ENCODE data around the gene LOXL1.

Gene LOXL1

DNA sequence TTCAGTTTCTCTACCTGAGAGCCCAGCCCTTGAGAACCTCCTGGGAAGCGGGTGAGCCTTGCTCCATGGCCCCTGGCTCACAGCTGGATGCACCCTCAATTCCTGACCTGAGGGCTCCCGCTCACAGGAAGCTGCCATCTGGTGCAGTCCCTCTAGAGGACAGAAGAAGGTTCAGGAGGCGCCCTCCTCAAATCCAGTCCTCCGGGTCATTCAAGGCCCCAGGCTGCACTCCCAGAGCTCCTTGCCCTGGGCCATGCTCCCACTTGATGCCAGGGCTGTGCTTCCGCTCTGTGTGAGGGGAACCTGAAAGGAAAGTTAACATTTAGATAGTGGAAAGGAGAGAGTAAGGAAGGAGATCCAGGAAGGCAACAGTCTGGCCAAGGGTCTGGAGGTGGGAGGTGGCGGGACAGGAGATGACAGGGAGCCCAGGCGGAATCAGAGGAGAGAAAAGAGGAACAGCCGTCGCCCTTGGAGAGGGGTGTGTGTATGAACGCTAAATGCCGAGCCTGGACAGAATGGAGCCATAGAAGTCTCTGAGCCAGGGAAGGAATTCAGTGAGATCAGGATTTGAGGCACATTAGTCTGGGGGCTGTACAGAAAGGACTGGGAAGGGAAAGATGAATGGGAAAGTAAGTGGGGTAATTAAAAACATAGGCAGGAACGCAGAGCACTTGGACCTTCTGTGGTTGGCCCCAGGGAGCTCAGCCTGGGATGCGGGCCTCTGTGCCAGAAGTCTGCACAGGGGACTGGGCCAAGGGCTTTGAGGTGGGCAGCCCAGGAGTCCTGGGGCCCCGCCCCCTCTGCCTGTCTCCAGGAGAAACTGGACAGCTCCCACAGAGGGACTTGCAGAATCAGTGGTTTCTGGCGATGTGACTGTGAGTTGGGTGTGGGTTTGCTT lies 26.8 kb upstream of the LOXL1 start:
- no peak for DNase-seq

DNA sequence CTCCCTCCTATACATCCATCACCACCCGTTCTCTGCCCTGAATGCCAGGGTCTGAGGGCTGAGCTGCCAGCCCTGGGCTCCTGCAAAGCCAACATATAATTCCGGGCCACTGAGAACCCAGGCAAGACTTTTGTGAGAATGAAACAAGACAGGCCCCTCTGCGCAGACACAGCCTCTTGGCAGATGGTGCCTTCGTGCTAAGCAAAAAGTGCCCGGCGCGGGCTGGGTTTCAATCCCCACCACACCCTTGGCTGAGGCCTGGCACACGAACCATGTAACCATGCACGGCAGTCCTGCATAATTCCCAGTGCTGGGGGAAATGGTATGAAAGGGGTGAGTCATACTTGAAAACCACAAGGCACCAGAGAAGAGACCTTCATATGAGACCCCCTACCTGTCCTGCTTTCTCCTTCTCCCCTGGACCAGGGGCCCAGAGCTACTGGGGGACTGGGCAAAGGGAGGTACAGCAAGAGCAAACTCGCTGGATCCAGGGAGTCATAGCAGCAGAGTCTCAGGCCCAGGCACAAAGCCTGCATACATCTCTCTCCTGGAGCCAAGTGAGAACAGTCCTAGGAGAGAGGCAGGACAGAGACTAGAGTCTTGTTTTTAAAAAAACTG lies 26.1 kb upstream of the LOXL1 start:
- no peak for DNase-seq

DNA sequence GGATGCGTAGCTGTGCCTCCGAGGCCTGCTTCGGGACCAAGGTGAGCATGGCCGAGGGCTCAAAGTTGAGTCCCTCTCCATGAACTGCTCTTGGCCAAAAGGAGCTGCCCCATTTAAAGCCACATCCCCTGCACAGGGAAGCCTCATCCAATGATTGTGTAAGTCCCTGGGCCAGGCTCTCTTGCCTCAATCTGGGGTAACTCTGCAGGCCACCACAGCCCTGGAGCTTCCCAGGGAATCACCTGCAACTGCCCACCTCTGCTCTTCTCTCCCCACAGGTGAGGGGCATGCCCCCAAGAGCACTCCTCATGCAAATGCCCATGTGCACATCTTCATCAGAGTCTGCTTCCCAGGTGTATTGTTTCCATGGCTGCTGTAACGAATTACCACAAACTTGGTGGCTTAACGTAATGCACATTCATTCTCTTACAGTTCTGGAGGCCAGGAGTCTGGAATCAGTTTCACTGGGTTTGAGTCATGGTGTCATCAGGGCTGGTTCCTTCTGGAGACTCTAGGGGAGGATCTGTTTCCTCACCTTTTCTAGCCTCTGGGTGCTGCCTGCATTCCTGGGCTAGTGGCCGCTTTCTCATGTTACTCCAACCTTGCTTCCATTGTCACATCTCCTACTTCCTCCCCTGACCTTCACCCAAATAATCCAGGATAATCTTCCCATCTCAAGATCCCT lies 25.0 kb upstream of the LOXL1 start:
- DNase-seq: no peak

DNA sequence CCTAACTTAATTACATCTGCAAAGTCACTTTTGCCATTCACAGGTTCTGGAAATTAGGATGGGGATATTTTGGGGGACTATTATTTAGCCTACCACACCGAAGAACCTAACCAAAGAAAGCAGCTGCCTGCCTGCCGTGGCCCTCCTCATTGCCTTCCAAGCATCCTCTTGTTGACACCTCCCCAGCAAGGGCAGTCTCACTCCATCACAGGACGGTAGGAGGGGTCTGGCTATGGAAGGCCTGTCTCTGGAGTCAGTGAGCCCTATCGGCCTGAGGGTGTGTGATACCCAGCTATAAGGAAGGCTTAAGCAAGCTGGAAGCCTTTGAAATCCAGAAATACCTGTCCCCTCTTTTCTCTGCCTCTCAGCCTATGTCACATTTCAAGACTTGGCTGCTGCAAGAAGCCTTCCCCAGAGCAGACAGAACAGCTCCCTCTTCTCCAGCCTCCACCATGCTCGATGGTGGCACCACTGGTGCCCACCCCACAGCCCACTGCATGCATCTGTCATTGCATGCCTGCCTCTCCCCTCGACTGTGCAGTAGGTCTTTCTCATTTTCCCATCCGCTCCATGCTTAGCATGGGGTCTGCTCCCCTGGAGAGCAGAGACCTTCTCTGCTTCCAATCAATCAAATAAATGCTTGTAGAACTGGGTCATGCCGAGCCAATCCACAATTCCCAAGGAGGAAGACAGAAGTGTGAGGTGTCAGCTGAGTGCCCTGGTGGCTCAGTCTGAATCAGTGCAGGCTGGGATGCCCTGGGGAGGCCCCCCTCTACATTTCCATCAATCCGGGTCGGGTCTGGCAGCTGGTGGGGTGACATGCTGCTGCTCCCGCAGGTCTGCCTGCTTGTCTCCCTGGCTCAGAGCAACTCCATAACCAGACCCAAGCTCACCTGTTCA lies 23.9 kb upstream of the LOXL1 start:
- no peak for DNase-seq

DNA sequence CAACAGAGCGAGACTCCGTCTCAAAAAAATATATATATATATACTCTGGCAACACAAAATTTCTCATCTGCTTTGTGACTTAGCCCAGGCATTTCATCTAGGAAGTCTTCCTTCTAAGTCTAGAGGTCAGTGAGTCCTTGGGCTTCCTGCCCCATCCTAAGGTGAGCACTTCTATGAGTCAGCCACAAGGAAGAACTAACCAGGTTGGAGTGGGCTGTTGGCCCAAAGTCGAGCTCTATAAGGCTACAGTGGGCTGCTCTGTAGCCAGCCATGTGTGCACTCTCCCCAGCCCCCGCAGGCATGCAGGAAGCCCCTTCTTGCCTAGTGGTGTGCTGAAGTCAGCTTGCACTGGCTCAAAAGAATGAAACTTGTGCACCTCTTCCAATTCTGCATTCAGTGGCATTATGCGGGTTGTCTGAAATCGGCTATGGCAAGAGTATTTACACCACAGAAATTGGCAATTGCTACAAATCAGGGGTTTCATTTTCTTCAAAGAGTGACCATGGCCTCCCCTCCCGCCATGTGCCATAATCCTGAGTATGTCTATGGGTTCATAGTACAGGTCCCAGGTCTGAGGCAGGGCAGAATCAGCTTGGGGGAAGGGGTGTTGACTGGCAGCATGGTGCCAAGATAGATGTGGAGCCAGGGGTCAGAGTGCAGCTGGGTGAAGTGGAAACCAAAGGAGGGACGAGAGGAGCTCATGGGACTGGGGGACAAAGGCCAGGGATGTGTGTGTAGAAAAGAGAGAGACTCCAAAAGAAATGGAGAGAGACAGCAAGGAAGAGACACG lies 22.0 kb upstream of the LOXL1 start:
- no peak for DNase-seq

DNA sequence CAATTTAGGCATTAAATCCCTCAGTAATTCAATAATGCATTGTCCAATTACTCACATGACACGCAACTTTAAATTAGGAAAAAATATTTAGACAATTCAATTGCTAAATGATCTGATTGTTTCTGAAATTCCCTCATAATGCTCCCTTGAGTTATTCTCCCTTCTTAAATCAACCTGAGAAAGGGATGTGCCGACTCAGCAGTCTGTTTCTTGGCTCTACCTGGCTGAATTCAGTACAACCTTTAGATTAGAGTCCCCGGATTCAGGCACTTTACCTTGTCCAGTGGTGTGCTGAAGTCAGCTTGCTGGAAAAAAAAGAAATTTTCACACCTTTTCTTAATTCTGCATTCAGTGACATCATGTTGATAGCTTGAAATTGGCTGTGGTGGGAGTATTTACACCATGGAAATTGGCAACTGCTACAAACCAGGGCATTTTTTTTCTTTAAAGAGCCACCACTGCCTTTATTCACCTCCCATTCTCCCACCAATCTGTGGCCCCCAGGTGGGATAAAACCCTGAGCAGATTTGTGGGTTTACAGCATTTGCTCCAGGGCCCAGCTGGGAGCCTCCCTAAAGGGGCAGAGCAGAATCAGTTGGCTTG lies 20.9 kb upstream of the LOXL1 start:
- DNase-seq: no peak

DNA sequence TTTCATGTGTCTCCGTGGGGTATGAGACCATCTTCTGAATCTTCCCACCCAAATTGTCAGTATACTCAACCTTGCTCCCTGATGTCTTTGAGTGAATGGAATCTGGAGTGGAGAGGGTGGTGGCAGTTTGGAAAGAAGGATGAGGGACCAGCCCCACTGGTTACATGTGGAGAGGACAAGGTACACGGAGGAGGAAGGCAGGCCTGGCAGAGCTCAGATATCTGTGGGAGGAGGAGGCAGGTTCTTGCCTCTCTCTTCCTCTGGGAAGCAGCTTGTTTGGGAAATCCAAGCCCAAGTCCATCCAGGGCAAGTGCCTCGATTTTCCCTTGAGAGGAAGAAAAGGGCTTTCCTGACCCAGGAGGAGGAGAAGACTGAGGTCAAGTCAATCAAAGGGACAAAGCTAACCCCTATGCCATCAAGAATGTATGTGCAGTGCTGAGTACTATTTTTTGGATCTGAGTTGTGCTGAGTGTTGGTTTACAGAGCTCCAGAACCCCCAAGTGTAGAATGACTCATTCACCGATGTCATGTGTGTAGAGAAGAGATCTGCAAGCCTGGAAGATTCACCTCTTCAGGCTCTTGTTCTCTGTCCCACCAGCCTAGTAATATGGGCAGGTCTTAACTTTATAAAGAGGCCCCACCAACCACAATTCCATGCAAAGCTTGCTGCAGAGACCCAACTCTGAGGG lies 19.8 kb upstream of the LOXL1 start:
- no peak for DNase-seq

DNA sequence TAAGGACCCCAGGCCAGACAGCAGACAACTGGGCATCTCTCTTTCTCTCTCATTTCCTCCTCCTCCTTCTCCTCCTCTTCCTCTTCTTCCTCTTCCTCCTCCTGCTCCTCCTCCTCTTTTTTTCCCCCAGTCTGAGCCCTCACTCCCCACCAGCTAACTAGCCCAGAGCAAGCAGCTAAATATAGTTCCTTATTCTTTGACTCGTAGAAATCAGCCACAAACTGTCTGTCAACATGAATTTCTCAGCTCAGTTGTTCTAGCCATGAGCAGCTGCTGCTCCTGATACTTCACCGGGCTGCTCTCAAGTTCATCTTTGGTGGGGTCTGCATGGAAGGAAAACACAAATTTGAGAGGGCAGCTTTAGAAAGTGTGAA lies 19.2 kb upstream of the LOXL1 start:
- no peak for DNase-seq

DNA sequence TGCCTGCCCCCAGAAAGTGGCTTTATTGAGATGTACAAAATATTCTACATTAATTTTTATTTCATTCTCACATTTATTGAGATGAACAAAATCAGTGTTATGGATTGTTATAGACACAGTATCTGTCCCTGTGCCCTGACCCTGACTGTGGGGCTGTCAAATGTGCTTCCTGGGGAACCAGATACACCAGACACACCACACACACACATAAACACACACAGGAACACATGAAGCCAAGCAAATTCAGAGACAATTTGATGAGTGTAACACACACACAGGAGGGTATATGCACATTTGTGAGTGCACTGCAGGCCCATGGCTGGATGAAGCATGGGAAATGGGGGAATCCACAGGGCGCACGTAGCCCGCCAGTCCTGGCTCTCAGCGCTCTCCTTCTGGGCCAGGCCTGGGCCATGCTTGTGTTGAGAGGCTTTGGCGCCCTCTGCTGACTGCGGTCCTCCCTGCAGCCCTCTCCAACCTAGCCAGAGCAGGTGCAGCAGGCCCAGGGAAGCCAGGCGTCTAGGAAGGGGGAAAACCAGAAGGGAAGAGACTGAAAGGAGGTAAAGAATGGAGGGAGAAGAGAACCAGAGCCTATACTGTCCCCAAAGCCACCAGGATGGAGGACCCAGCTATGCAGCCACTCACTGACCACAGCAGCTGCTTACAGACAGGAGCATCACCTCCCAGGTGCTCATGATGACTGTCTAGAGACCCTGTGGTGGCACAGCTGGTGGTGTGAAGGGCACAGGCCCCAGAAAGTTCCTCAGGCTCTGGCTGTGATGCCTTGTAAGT lies 18.0 kb upstream of the LOXL1 start:
- DNase-seq: no peak

DNA sequence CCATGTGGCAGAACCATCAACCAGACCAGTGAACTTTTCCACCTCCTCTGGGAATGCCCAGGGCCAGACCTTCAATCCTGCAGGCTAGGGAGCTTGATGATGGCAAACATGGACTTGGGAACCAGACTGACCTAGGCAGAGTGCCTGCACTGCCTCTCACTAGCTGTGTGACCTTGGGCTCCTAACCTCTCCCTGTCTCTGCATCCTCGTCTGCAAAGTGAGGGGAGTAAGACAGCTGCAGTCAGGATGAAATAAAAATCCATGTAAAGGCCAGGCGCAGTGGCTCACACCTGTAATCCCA lies 17.5 kb upstream of the LOXL1 start:
- DNase-seq: no peak

DNA sequence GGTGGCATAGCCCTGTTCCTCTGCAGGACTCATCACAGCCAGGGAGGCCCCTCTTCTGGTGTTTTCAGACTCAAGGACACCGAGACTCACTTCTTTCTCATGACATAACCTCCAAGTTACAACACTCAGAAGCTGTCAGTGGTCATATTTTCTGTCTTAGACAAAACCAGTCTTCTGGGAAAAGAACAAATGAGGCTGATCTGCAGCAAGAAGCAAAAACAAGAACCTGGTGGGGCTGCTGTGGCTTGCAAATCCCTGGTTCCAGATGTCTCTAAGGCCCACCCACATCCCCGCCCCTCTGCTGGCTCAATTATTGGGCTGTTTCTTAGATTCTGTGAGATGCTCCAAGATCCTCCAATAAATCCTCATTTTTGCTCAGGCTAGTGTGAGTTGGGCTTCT lies 16.6 kb upstream of the LOXL1 start:
- DNase-seq: no peak

DNA sequence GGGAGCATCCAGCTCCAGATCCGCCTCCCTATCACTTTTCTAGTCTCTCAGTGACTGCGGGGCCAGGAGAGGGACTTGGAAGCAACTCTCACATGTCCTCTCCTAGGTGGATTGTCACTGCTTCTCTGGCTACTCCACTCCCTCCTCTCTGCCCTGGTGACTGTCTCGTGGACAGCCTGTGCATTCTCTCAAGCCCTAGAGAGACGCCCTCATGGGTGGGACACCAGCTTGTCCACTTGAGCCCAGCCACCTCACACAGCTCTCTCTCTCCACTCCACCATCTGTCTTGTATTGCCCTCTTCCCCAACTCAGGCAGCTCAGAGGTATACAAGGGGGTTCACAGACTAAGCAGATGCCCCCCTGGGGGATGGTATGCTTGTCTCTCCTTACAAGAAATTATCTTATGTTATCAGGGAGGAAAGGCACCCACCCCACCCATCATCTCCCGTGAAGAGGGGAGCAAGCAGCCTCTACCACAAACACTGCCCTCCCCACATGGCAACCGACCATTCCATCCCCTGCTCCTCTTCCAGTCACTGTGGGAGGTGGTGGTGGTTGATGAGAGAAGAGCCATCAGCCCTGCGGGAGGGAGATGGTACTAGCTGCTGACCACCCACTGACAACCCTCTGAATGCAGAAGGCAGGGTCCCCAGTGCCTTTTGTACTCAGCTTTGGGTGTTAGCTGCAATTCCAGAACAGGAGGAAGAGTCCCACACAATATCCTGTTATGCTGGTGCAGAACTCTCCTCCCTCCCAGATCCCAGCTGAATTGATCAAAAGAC lies 15.5 kb upstream of the LOXL1 start:
- DNase-seq: no peak

DNA sequence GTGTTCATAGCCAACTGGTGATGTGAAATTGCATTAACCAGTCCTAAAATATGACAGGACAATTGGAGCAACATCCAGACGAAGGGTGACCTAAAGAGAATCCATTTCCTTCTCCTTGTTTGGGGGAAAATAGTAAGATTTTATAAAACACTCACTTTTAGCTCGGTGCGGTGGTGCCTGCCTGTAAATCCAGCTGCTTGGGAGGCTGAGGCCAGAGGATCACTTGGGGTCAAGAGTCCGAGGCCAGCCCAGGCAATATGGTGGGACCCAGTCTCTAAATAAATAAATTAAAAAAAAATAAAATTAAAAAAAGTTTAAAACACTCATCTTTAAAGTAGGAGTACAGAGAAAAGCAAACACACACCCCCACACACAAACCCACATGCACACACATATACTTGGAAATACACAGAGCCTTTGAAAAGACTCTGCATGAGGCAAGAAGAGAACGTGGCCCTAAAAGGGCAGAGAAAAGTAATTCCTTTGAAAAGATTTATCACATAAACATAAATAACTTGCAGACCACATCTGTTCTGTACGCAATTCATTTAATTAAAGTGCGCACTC lies 14.1 kb upstream of the LOXL1 start:
- DNase-seq: no peak

DNA sequence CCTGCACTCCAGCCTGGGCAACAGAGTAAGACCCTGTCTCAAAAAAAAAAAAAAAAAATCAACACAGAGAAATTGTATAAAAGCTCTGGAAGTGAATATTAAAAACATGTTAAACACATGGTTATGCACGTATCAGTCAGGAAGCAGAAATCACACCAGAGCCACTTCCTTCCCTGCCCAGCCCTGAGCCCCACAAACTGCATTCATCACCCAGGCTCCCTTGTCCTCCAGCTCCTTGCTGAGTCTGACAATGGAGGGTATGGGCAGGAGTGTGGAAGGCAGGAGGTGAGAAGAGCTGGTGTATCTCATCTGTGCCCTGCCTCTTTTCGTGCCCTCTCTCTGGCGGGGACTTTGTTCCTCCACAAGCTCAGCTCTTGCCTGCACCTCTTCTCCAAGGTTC lies 12.1 kb upstream of the LOXL1 start:
- no peak for DNase-seq

DNA sequence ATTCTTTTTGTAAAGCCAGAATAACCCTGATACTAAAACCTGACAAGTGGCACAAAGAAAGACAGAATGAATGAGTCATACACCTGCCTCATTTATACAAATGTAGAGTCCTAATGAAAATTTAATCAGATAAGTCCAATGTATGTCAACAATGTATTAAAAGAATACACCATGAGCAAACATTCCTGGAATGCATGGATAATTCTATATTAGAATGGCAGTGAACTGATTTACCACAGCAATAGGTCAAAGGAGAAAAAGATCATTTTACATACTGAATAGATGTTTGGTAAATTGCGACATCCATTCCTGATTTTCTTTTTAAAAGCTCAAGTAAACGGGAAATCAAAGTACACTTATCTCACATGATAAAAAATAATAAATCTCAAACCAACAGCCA lies 11.2 kb upstream of the LOXL1 start:
- DNase-seq: no peak

DNA sequence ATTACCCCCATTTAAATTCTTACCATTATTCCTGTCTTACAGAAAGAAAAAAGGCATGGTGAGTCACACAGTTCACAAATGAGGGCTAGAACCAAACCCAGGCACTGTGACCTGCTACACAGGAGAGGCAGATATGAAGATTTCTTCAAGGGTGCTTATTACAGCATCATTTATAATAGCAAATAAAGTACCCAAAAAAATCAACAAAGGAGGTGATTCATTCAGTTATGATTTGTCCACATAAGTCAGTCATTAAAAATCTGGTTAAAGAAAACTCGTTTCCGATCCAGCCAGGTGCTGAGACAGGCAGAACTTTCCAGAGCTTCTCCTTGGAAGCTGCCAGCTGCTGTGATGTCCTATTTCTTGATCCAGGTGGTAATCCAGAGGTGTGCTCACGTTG lies 7.5 kb upstream of the LOXL1 start:
- DNase-seq: no peak

DNA sequence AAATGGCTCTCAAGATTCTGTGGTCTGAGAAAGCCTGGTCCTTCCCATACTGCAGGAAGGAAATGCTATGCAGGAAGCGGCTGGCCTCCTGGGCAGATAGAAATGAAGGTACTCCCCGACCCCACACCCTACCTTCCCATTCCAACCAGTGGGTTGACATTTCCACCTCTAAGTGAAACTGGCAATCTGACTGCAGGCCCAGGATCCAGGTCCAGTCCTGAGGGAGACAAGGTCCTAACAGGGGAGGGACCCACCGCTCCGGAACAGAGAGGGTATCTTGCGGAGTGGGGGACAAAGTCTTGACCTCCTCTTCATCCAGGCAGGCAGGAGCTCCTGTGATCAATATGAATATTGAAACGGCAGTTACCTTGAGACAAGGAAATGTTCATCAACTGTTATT lies 6.6 kb upstream of the LOXL1 start:
- DNase-seq: no peak

DNA sequence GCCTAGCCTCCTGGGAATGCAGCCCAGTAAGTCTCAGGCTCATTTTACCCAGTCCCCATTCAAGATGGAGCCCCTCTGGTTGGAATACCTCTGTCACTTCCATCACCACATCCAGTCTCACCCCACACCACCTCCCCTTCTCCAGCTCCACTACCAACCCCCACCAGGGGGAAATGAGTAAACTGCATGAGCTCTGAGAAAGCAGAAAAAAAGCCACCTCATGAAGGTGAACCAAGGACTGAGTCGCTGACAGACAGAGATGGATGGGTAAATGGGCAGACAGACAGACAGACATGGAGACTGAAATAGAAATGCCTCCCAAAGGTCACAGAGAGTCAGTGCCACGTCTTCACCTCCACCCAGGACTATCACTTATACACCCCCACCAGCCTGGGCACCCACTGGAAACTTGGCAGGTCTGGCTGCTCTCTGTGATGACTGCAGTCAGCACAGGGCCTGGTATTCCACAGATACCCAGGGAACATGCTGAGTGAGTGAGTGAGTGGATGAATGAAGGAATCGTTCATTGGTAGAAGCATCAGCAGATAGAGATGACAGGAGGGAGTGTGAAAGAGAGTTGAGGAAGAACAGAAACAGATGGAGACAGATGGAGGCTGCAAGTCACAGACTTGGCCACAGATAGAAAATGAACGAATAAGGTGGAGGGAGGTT lies 4.9 kb upstream of the LOXL1 start:
- no peak for DNase-seq
